PC-3 (cell line): Measurements from ENCODE around the gene BCAS3. TPM values are rescaled to one million over a fixed set of nuclear protein-coding genes. Genes with fewer than 3 reads are reported as not detected.
A peak's percentile ranks its signal among the peaks of the same experiment; 100 is the strongest.

Experiments used
- ATAC-seq: fragments of 200-7000 bp; cut with Tn5 transposase; 2 replicates; pipeline ENCODE4 v1.9.1; 2020; ENCODE audit warnings: mild to moderate bottlenecking, moderate library complexity
- BruUV-seq: library from RNA; stranded (reverse); fragments of 400-500 nt; replicated peaks from 2 replicates; lab custom pipeline; 2021; lab: Mats Ljungman, UMichigan
- CTCF ChIA-PET: fragments of 300-600 bp; sonication (Branson Sonifier 250); formaldehyde crosslinking; loops from one replicate; lab custom pipeline; 2022; ENCODE audit warnings: antibody characterized with exemption; lab: Charles Lee
- POLR2A ChIA-PET: fragments of 300-600 bp; sonication (Branson Sonifier 250); formaldehyde crosslinking; loops from one replicate; lab custom pipeline; 2022; ENCODE audit warnings: antibody characterized with exemption; ENCODE audit not compliant: unreplicated experiment; lab: Charles Lee
- DNase-seq: peaks from one replicate; pipeline ENCODE4 v3.0.0-alpha.2; 2015
- H2AFZ ChIP-seq: fragments of 300-600 bp; sonication (generic); 2 replicates; pipeline ENCODE4 v1.6.0; 2016; ENCODE audit warnings: antibody characterized with exemption, low read length
- H3F3A ChIP-seq: fragments of 300-600 bp; sonication (generic); one replicate; pipeline ENCODE4 v1.6.0; 2017; ENCODE audit warnings: antibody characterized with exemption, low read length, control low read depth, mild to moderate bottlenecking; ENCODE audit not compliant: unreplicated experiment
- H3K27ac ChIP-seq: fragments of 300-600 bp; sonication (generic); 2 replicates; pipeline ENCODE4 v1.5.1; 2016; ENCODE audit warnings: mild to moderate bottlenecking, low read length
- H3K27me3 ChIP-seq: fragments of 300-600 bp; sonication (generic); 2 replicates; pipeline ENCODE4 v1.6.1; 2016; ENCODE audit warnings: low read length, mixed read lengths
- H3K36me3 ChIP-seq: fragments of 300-600 bp; sonication (generic); 2 replicates; pipeline ENCODE4 v1.6.1; 2016; ENCODE audit warnings: low read depth, mixed run types, low read length, mixed read lengths
- H3K4me1 ChIP-seq: fragments of 300-600 bp; sonication (generic); 2 replicates; pipeline ENCODE4 v1.5.1; 2016; ENCODE audit warnings: low read length; ENCODE audit not compliant: insufficient read depth
- H3K4me2 ChIP-seq: fragments of 300-600 bp; sonication (generic); 2 replicates; pipeline ENCODE4 v1.6.0; 2016; ENCODE audit warnings: low read length
- H3K4me3 ChIP-seq: fragments of 300-600 bp; sonication (generic); 2 replicates; pipeline ENCODE4 v1.5.1; 2016; ENCODE audit warnings: mild to moderate bottlenecking, low read length, mixed read lengths
- H3K79me2 ChIP-seq: fragments of 300-600 bp; sonication (generic); 2 replicates; pipeline ENCODE4 v1.6.1; 2017; ENCODE audit warnings: low read length, mixed read lengths
- H3K9ac ChIP-seq: fragments of 300-600 bp; sonication (generic); 2 replicates; pipeline ENCODE4 v1.6.0; 2016; ENCODE audit warnings: mild to moderate bottlenecking, low read length
- H3K9me2 ChIP-seq: fragments of 300-600 bp; sonication (generic); replicated peaks from 2 replicates; pipeline ENCODE4 v1.6.1; 2016; ENCODE audit warnings: mixed run types, low read length, mixed read lengths
- H3K9me3 ChIP-seq: fragments of 300-600 bp; sonication (generic); 2 replicates; pipeline ENCODE4 v1.6.1; 2016; ENCODE audit warnings: low read length, mixed read lengths
- H4K20me1 ChIP-seq: fragments of 300-600 bp; sonication (generic); 2 replicates; pipeline ENCODE4 v1.6.1; 2016; ENCODE audit warnings: low read length, mixed read lengths
- EZH2 ChIP-seq: fragments of 300-600 bp; sonication (generic); IDR thresholded peaks from one replicate; pipeline ENCODE4 v1.6.1; 2017; ENCODE audit warnings: antibody characterized with exemption, mild to moderate bottlenecking, low read length; ENCODE audit not compliant: unreplicated experiment
- EZH2phosphoT487 ChIP-seq: fragments of 300-600 bp; sonication (generic); IDR thresholded peaks from 2 replicates; pipeline ENCODE4 v1.6.1; 2018; ENCODE audit warnings: mild to moderate bottlenecking, antibody characterized with exemption, low read length, borderline replicate concordance
- intact Hi-C: fragments of 100-400 bp; cut with micrococcal nuclease; formaldehyde crosslinking; loops from 2 replicates; pipeline ENCODE4 v1.9.0; 2023
- total RNA-seq: library from RNA; depleted of rRNA; stranded (reverse); fragments of >200 nt; gene quantifications from 2 replicates; pipeline ENCODE4 v1.2.3, GENCODE V29; 2014
- TF ChIP-seq, protein P1 (sequence below): fragments of 300-600 bp; sonication (generic); conservative IDR thresholded peaks from 2 replicates; pipeline ENCODE4 v1.5.1; 2017; ENCODE audit warnings: antibody characterized with exemption, low read depth, mild to moderate bottlenecking, low read length

Gene BCAS3
- total RNA-seq, 1 experiment from 2014 or later: 25.9 TPM

DNA sequence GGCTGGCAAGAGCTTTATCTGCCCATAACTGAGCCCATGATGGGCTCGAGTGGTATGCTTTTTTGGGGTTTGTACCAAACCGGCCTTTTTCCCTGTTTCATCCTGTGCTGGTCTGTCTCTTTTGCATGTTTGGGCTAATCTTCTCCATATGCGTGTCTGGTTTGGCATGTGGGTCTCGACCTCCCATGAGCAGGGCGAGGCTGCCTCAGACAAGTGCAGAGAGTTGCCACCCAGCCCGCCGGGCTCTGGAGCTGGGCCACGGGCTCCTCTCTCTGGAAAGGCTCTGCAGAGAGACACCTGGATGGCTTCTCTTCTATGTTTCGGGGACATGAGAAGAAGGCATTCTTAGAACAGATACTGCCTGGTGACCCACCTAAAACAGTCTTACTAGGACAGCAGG, 654.2 kb downstream of the BCAS3 start:
- no peaks in the 10 kb centered on the region for H3K36me3 ChIP-seq
- no peaks in the 10 kb centered on the region for H3K9me2 ChIP-seq
- H3K4me1 ChIP-seq: peaks cover 24% of the 10 kb centered on the region
- ChIA-PET POLR2A (no interaction called here), CTCF (no interaction called here)
- H3K27ac ChIP-seq: no peak overlapping the region
- H3F3A ChIP-seq: peaks cover 5% of the 10 kb centered on the region
- BruUV-seq: no TSS peak
- no peaks in the 10 kb centered on the region for H3K27me3 ChIP-seq
- ATAC-seq (no peak), DNase-seq (no peak)
- H4K20me1 ChIP-seq: no peaks in the 10 kb centered on the region
- H3K79me2 ChIP-seq: no peaks in the 10 kb centered on the region
- H3K4me3 ChIP-seq: no peak overlapping the region
- H3K4me2 ChIP-seq: no peak overlapping the region
- H2AFZ ChIP-seq: no peak overlapping the region
- no peak overlapping the region for H3K9ac ChIP-seq
- H3K9me3 ChIP-seq: no peaks in the 10 kb centered on the region
- intact Hi-C loops: no loop called here
- TF ChIP-seq, protein P1, sequence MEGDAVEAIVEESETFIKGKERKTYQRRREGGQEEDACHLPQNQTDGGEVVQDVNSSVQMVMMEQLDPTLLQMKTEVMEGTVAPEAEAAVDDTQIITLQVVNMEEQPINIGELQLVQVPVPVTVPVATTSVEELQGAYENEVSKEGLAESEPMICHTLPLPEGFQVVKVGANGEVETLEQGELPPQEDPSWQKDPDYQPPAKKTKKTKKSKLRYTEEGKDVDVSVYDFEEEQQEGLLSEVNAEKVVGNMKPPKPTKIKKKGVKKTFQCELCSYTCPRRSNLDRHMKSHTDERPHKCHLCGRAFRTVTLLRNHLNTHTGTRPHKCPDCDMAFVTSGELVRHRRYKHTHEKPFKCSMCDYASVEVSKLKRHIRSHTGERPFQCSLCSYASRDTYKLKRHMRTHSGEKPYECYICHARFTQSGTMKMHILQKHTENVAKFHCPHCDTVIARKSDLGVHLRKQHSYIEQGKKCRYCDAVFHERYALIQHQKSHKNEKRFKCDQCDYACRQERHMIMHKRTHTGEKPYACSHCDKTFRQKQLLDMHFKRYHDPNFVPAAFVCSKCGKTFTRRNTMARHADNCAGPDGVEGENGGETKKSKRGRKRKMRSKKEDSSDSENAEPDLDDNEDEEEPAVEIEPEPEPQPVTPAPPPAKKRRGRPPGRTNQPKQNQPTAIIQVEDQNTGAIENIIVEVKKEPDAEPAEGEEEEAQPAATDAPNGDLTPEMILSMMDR: no peak
- TF ChIP-seq EZH2: no peak
- no peak for TF ChIP-seq EZH2phosphoT487

DNA sequence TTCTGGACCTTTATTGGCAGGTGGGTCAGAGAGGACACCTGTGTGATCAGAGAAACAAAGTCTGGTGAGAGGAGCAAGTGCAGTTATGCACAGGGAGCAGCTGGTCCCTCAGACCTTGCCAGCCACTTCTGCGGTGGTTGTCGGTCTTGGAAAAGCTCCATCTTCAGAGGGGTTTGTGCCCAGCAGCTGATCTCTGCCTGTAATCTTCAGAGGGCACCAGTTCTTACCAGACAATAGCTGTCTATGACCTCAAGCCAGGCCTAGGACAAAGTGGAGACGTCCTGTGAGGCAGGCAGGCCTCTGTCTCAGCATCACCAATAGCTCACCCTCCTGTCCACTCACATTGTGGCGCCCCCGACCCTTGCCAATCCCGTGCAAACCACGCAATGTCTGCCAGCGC, 655.5 kb downstream of the BCAS3 start:
- Histone ChIP-seq H4K20me1 (no peaks in the 10 kb centered on the region), H3K27me3 (no peaks in the 10 kb centered on the region), H3K4me2 (no peak overlapping the region), H3K4me1 (peaks cover 35% of the 10 kb centered on the region), H3F3A (peaks cover 10% of the 10 kb centered on the region), H3K9me3 (no peaks in the 10 kb centered on the region), H3K9ac (no peak overlapping the region), H3K4me3 (no peak overlapping the region), H3K27ac (no peak overlapping the region), H3K36me3 (no peaks in the 10 kb centered on the region), H3K79me2 (no peaks in the 10 kb centered on the region), H3K9me2 (no peaks in the 10 kb centered on the region), H2AFZ (no peak overlapping the region)
- no peak for DNase-seq
- no peak for ATAC-seq
- BruUV-seq: no TSS peak
- CTCF ChIA-PET: no interaction called here
- POLR2A ChIA-PET: no interaction called here
- intact Hi-C loops: no loop called here
- TF ChIP-seq EZH2phosphoT487: no peak
- TF ChIP-seq, protein P1: no peak
- TF ChIP-seq EZH2: no peak

DNA sequence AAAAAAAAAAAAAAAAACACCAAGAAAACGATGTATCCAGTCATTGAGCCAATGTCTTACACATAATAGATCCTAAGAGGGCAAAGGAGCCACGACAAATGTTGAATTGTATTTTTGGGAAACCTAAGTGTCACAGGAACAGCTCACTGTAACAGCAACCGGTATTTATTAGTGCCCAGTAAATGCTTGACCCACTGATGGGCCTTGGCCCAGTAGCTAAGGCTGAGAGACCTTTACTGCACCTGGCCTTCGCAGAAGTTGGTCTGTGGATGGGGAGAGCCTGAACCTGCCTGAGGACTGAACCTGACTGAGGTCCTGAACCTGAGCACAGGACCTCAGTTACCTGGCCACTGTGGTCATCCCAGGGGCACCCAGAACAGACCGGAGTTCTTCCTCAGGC, 657.0 kb downstream of the BCAS3 start:
- DNase-seq: no peak
- H3K9ac ChIP-seq: no peak overlapping the region

More for the DNA sequence above, 657.0 kb downstream of the BCAS3 start:
- H3K4me1 ChIP-seq: peaks cover 50% of the 10 kb centered on the region
- H3K79me2 ChIP-seq: no peaks in the 10 kb centered on the region
- H3K36me3 ChIP-seq: no peaks in the 10 kb centered on the region
- H3K9me2 ChIP-seq: no peaks in the 10 kb centered on the region
- no peak overlapping the region for H2AFZ ChIP-seq
- no peaks in the 10 kb centered on the region for H3K9me3 ChIP-seq
- ChIA-PET CTCF (no interaction called here), POLR2A (no interaction called here)
- H3F3A ChIP-seq: peaks cover 22% of the 10 kb centered on the region
- peak overlapping the region; percentile 74; the same call in 1 of the 2 replicates for H3K4me2 ChIP-seq
- TF ChIP-seq EZH2 (no peak), EZH2phosphoT487 (no peak)
- TF ChIP-seq, protein P1: no peak
- no peaks in the 10 kb centered on the region for H4K20me1 ChIP-seq
- intact Hi-C loops: loop anchor here (5.0 kb wide), 2 partner anchors 233 to 332 kb away; no protein-coding TSS in a partner anchor
- H3K4me3 ChIP-seq: no peak overlapping the region
- H3K27ac ChIP-seq: peak overlapping the region; percentile 93
- no peaks in the 10 kb centered on the region for H3K27me3 ChIP-seq
- BruUV-seq: no TSS peak
- no peak for ATAC-seq
